Measurements from ENCODE around the gene STOML1. TPM values are rescaled to one million over a fixed set of nuclear protein-coding genes. Genes with fewer than 3 reads are reported as not detected.
A peak's percentile ranks its signal among the peaks of the same experiment; 100 is the strongest.
"Not testable (repeated sequence)": the region's sequence is repeated elsewhere in the genome, so short reads cannot be mapped to it uniquely, and the experiment has no call there.

The STOML1 gene
- total RNA-seq, 1 donor from 2014 or later = 23.4 TPM

DNA sequence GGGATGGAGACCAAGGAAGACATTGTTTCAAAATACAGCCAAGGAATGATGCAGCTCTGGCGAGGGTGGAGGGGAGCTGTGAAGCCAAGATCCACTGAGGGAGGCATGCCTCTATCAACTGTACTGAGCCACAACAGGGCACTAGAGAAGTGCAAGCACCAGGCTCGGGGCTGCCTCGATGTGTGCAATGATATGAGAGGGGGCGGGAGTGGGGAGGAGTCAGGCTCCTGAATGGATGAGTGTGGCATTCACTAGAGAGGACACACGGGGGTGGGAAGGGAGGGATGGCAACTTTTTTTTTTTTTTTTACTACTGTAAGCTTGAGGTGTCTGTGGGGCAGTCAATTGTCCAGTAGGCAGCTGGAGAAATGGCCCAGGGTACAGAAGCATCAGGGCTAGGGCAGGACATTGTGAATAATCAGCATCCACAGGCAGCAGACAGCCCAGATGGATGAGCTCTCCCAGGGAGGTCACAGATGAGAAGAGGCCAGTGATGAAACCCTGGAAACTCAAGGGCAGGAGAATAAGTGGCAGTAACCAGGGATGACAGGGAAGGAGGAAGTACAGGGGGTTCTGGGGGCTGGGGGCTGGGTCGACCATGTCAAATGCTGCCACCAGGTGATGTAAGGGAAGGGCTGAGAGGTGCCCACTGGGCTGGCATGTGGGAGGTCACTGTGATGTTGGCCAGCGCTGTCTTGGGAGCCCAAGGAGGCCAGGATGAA is 5.9 kb downstream of the STOML1 start:
- no peak for DNase-seq

DNA sequence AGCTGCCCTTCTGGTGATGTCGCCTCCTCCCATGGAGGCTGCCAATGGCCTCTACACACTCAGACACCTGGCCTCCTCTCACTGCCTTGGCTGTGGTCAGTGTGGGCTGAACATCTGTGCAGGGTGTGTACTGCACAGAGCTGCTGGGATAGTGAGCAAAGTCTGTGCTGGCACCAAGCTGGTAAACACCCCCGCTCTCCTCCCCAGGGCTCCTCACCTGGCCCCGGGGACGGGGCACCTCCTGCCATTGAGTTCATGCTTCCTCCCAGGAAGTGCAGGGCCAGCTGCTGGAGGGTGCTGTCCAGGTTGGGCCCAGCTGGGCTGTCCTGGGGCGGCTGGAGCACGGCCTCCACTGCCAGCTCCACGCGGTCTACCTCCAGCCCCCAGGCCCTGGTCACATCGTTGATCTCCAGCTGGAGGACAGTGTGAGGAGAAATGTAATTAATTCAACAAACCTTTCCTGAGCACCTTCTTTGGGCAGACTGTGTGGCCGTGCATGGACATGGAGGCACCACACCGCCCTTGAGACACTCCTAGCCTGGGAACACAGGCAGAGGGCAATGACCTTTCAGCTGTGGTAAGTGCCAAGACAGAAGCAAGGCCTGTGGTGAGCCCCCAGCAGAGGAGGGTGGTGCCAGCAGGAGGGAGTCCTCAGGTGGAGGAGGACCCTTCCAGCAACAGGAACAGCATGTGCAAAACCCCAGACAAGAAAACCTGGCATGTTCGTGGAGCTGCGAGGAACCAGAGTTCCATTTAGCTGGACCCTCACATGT is 6.8 kb downstream of the STOML1 start:
- DNase-seq = no peak

DNA sequence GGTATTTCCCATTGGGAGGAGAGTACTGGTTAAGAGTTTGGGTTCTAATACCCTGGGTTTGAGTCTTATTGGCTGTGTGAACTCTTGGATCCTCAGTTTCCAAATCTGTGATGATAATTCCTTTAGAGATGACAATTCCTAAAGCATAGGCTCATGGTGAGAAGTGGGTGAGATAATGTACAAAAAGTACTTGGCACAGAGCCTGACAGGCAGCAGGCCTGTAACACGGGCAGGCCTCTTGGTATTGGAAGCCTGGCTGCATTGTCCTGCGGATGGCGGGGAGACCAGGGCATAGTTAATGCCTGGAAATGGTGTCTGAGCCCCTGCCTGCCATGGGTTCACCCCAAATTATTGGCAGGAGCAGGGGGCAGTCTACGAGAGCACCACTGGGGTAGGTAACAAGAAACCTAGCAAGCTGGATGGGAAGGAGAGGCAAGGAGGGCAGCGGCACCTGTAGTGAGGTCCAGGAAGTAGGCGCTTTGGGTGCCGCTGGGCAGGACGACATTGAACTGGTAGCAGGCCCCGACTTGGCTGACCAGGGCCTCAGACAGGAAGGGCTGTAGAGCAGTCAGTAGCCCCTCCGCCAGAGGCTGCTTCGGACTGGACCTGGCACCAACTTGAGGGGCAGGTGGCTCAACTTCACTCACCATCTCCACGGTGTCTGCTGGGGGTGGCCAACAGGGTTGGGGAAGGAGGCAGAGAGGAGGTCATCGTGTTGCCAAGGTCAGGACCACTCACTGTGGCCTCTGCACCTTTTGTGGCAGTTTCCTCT is 7.7 kb downstream of the STOML1 start:
- DNase-seq = no peak

DNA sequence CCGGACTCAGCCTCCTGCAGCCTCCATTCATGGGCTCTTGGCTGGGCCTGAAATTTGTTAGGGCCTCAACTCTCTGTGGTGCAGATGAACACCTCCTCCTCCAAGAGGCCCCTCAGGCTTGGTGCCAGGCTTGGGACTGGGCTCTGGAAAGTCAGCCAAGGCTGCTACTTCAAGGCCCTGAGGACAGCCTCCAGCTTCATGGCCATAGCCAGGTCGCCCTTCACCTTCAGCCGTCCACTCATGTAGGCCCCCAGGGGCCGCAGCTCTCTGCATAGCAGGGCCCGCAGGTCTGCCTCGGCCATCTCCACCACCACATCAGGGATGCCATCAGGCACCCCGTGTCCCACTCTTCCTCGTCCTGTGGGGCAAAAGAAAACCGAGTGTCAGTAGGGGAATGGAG is 8.3 kb downstream of the STOML1 start:
- no peak for DNase-seq

DNA sequence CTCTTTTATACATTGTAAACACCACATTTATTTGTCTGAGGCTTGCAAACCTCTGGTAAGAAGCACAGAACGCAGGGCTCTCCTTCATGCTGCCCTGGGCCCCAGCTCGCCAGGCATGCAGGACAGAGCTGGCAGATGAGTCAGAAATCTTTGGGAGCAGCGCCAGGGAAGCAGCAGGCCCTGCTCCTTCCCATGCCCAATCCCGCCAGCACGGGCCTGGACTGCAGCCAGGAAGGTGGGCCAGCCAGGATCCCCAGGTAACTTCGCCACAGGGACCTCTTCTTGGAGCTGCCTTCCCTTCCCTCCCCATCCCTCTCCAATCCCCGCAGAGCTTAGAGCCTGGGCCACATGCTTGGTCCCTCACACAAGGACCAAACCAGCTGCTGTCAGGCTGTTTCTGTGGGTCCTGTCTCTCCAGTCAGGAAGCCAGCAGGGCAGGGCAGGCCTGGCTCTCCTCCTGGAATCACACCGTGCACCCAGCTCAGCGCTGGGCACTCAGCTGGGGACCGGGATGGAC is 8.8 kb downstream of the STOML1 start:
- DNase-seq = peak; percentile 26

DNA sequence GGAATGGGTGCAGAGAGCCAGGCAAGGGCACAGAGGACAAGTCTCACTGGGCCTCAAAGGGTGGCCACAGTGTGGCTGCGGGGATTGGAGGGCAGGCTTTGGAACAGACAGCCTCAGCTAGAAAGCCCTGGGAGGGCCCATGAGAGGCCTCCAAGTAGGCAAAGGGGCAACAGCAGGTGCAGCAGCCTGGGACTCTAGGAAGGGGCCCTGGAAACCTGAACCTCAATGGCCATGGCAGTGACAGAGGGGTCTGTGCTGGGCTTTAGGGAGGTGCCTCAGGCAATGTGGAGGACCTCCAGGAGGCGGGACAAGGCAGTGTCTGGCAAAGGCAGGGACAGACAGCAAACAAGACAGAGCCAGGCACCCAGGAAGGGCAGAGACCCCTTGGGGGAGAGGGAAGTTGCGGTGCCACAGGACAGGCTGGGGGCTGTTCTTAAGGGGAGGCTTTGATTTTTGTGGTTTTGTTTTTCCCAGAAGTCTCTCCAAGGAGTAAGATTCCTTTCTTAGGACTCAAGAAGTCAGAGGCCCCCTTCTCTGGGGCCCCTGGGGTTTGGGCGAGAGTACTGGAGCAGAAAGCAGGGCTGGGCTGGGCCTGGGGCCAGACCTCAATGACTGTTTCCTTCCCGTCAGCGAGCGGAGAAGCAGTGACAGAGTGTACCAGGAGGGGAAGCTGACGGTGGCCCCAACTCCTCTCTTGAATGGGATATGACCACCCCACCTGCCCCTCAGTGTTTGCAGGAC is 9.7 kb downstream of the STOML1 start:
- no peak for DNase-seq

DNA sequence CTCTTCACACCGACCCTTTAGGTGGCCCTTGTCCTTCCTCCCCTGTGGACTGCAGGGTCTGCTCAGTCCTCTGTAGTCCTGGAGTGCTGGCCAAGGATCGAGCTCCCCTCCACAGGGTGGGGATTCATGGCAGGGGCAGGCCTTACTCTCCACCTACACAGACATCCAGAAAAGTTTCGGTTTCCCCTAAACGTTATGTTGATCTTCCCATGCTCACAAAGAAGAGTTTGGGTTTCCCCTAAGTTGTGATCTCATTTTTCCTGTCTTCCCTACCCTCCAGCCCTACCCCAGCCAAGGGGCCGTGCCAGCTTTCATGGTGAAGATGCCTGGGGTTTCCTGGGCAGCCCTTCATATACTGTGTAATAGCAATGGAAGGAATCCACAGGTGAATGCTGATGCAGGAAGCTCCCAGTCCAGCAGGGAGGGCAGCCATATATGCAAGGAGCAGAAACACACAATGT is 10.3 kb downstream of the STOML1 start:
- no peak for DNase-seq

DNA sequence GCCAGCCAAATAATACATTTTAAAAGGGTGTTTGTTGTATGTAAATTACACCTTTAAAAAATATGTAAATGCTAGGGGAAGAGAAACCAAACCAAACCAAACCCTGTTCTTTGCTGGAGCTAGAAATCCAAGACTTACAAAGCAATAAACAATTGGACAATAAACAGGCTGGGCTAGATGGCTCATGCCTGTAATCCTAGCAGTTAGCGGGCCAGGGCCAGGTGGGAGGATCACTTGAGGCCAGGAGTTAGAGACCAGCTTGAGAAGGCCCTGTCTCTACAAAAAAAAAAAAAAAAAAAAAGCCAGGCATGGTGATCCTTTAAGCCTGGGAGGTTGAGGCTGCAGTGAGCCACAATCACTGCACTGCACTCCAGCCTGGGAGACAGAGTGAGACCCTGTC is 12.5 kb downstream of the STOML1 start:
- no peak for DNase-seq

DNA sequence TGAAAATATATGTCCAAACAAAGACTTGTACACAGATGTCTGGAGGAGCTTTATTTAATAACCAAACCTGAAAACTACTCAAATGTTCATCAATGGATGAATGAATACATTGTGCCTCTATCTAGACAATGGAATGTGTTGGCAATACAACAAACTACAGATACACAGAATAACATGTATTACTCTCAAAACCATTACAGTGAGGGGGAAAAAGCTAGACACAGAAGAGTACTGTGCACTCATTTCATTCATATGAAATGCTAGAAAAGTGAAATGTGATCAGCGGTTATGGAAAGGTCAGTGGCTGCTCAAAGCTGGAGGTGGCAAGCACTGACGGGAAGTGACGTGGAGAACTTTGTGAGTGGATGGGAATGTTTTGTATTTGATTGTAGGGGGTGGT is 13.2 kb downstream of the STOML1 start:
- no peak for DNase-seq

DNA sequence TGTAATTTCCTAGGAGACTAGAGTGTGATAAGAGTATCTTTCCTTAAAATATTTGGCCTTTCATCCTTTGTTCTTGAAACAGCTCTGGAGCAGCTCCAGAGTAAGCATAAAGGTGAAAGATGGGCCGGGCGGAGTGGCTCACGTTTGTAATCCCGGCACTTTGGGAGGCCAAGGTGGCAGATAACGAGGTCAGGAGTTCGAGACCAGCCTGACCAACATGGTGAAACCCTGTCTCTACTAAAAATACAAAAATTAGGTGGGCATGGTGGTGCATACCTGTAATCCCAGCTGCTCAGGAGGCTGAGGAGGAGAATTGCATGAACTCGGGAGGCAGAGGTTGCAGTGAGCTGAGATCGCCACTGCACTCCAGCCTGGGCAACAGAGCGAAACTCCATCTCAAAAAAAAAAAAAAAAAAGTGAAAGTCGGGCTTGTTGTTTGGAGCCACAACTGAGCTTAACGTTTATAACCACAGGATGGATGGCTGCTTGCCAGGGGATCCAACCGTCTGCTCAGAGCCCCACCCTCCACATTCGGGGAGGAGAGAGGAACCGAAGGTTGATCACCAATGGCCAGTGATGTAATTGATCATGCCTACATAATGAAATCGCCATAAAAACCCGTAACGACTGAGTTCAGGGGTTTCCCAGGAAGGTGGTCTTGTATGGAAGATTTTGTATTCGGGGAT is 16.5 kb downstream of the STOML1 start:
- not testable (repeated sequence) for DNase-seq

DNA sequence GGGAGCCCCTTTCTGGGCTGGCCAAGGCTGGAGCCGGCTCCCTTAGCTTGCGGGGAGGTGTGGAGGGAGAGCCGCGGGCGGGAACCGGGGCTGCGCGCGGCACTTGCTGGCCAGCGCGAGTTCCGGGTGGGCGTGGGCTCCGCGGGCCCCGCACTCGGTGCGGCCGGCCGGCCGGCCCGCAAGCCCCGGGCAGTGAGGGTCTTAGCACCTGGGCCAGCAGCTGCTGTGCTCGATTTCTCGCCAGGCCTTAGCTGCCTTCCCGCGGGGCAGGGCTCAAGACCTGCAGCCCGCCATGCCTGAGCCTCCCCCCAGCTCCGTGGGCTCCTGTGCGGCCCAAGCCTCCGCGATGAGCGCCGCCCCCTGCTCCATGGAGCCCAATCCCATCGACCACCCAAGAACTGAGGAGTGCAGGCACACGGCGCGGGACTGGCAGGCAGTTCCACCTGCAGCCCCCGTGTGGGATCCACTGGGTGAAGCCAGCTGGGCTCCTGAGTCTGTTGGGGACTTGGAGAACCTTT is 18.4 kb downstream of the STOML1 start:
- not testable (repeated sequence) for DNase-seq

DNA sequence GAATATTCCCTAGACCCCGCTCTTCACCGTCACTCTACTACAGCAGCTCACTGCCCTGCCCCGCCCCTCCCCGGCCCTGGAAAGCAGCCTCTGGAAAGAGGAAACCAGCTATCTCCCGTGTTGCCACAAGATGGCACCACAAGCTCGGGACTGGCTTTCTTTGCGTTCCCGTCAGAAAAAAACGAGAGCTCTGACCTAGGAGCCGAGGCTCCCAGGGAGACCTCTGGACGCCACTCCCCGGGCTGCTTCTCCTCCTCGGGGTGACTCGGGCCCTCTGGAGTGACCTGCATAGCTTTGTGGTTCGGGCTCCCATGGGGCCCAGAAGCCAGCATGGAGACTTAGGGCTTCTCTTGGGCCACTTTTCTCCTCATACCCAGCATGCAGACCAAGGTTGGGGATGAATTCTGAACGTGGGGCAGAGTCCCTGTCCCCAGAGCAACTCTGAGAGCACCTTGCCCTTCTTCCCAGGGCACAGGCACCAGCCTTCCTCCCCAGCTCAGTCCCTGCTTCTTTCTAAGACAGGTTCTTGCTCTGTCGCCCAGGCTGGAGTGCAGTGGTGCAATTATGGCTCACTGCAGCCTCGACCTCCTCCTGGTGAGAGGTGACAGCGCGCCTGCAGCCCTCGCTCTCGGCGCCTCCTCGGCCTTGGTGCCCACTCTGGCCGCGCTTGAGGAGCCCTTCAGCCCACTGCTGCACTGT is 19.0 kb downstream of the STOML1 start:
- peak; percentile 44 for DNase-seq

DNA sequence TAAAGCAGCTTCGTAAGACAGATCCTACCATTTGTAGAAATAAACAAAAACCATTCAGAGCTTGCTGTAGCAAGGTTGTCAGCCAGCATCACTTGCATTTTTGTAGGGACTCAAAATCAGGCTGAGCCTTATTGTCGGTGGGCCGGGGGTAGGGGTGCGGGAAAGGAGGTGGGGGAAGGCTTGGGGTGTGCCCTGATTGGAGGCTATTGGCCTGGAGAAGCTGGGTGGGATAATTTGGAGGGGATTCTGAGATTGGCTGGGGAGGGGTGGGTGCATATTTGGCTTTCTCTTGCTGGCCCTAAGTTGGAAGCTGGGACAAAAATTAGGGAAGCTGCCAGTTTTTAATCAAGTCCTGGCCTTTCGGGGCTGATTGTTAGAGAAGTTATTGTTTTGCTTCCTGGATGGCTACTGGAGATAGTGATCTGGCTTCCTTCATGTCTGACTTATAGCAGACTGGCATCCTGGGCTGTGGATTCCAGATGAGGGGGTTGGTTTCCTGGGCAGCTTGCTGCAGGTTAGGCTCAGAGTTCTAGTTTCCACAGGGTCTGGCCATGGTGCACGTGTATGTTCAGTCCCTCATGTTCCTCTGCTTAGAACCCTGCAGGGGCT is 22.8 kb downstream of the STOML1 start:
- DNase-seq = no peak

DNA sequence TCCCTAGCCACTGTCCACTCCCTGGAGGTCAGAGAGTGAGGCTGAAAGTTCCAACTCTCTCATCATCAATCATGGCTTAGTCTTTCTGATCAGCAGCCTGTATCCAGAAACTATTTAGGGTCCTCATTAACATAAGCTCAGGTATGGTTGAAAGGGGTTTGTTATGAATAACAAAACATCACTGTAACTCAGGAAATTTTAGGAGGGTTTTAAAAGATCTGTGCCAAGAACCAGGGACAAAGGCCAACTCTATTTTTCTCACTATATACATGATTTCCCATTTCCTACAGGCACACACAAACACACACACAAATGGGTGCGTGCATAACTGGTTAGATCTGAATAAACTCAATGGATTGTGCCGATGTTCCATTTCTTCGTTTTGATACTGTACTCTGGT is 23.6 kb downstream of the STOML1 start:
- no peak for DNase-seq

DNA sequence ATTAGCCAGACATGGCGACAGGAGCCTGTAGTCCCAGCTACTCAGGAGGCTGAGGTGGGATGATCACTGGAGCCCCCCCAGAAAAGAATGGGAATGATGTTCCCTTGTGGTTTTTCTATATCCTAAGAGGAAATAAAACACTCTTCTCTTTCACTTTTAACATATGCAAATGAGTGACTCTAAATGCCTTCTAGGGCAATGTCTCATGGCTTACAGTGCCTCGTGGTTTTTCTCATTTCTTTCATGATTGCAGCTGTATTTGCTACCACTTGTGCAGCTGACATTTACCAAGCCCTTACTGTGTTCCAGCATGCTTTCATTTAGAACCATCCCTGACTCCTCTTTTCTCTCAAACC is 26.4 kb downstream of the STOML1 start:
- no peak for DNase-seq

DNA sequence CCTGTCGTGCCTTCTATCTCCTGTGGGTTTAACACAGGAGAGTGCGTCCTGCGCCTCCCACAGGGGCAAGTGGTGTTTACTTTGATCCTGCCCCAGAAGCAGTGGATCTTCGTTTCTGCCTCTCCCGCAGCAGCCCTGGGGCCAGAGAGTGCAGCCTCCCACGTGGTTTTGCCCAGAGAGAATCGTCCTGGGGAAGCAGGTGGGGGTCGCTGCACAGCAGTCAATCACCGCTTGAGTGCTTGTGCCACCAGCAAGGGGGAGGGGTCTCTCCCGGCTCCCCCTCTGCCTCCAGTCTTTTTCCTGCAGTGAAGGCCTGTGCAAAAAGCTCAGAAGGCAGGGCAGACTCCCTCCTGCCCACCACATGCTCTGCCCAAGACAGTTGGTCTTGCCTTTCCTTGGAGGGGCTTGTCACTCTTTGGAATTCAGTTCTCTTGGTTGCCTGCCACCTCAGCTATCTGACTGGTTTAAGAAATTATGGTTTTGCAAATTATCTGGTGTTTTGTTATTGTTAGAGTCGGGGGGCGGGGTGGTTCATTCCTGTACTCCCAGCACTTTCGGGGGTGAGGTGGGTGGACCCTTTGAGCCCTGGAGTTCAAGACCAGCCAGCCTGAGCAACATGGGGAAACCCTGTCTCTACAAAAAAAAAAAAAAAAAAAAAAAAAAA is 26.9 kb downstream of the STOML1 start:
- DNase-seq = no peak

DNA sequence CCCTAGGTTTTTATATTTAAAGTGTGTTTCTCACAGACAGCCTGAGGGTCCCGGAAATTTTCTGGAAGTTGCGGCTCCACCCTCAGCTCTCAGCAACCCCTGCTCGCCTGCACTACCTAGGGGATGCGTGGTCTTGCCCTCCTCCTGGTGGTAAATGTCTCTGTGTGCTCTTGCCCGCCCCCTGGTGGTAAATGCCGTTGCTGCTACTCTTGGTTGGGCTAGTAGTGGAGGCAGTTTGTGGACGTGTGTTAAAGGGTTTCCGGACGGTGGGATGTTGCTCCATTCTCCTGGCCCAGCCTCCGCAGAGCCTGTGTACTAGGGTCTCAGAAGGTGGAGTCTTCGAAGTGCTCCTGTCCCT is 27.4 kb downstream of the STOML1 start:
- no peak for DNase-seq

DNA sequence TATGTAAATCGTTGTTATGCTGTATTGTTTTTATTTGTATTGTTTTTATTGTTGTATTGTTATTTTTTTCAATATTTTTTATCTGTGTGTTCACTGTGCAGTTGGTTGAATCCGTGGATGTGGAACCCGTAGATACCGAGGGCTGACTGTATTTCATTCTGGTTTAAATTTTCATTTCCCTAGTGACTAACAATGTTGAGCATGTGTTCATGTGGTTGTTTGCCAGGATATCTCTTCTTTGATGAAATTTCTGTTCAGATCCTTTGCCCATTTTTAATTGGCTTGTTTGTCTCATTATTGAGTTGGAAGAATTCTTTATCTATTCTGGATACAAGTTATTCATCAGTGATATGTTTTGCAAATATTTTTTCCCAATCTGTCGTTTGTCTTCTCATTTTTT is 29.7 kb downstream of the STOML1 start:
- DNase-seq = no peak

DNA sequence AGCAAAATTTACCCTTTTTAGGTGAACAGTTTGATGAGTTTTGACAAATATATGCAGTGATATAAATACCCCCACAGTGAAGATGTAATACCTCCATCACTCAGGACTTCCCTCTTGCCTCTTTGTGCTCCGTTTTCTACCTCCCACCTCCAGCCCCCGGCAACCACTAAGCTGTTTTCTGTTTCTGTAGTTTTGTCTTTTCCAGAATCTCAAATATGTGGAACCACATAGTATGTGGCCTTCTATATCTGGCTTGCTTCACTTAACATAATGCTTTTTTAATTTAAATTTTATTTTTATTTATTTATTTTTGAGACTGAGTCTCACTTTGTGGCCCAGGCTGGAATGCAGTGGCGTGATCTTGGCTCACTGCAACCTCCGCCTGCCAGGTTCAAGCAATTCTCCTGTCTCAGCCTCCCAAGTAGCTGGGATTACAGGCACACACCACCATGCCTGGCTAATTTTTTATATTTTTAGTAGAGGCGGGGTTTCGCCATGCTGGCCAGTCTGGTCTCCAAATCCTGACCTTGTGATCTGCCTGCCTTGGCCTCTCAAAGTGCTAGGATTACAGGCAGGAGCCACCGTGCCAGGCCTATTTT is 31.5 kb downstream of the STOML1 start:
- DNase-seq = not testable (repeated sequence)
